Glomerular visceral epithelial cell (primary cell): ENCODE data around the gene NANOS2.

Source experiments
- DNase-seq: peaks from one replicate; pipeline ENCODE4 v3.0.0-alpha.2; 2016; ENCODE audit errors: extremely low spot score

The NANOS2 gene

DNA sequence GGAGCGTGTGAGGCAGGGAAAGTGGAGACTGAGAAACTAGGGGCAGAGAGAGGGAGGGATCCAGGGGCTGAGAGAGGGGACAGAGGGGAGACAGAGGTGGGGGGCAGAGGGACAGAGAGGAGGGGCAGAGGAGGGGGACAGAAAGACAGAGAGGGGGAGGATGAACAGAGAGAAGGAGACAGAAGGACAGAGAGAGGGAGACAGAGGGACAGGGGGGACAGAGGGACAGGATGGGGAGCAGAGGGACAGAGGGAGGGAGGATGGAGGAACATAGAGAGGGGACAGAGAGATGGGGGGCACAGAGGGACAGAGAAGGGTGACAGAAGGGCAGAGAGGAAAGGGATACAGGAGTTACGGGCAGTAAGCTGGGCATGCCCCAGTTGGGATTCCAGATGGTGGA lies 14.7 kb upstream of the NANOS2 start:
- DNase-seq, result no peak

DNA sequence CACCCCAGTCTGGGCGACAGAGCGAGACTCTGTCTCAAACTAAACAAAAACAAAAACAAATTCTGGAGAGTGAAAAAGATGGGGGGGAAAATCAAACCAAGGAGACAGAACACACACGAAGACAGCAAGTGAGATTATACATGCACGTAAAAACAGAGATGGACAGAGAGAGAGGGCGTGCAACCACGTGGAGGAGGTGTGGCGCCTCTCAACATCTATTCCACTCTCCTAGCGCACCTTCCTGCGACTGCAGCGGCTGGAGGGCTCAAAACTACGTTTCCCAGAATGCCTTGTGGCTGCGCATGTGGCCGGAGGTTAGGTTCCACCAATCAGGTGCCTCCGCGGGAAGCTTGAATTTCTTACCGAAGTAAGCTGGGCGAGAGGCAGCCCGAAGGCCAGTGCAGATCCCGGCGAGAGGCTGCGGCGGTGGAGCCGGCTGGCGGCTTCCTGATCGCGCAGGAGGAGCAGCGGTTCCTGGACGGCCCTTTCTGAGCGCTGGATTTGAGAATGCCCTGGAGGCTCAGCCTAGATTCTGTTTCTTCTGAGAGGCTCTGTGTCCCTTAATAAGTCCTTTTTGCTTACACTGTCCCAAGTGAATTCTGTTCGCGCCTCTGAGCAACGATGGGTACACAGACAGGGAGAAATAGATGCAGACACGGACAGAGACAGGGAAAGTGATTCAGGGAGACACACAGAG lies 13.1 kb upstream of the NANOS2 start:
- peak; percentile 90 for DNase-seq

DNA sequence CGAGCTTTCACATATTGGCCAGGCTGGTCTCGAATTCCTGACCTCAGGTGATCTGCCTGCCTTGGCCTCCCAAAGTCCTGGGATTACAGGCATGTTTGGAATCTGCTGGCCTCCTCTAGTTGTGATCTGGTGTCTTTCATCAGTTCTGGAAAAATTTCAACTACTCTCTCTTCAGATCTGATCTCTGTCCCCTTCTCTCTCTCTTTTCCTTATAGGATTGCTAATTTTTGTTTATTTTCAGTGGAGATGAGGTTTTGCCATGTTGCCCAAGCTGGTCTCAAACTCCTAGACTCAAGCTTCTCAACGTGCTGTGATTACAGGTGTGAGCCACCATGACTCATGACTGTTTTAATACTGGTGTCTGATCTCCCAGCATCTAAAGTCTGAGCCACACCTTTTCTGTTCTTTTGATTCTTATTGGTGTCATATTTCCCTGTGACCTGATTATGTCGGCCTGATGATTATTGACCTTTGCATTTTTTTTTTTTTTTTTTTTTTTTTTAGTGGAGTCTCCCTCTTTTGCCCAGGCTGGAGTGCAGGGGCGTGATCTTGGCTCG lies 10.4 kb upstream of the NANOS2 start:
- no peak for DNase-seq

DNA sequence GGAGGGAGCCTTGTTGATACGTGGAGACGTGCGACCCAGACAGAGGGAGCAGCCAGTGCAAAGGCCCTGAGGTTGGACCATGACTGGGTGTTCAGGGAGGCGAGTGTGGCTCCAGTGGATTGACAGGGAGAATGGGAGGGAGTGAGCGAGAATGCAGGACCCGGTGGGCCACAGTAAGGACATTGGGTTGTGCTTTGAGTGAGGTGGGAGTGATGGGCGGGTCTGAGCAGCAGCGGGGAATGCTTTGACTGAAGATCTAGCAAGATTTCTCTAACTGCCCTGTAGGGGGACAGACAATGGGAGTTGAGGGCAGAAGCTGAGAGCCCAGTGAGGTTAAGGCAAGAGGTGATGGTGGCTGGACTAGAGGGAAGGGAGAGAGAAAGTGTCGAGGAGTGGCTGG lies 7.7 kb upstream of the NANOS2 start:
- peak; percentile 21 for DNase-seq

DNA sequence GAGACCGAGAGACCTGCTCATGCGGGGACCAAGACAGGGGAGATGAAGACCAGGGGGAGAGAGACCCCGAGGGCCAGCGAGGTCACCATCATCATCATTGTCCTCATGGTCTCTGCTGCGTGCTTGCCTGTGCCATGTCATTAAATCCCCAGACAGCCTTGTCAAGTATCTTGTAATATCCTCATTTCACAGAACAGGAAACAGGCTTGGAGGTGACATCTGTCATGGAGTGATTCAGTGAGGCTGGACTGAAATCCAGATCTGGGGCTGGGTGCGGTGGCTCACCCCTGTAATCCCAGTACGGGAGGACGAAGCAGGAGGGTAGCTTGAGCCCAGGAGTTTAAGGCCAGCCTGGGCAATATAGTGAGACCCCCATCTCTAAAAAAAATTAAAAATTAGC lies 5.9 kb upstream of the NANOS2 start:
- no peak for DNase-seq

DNA sequence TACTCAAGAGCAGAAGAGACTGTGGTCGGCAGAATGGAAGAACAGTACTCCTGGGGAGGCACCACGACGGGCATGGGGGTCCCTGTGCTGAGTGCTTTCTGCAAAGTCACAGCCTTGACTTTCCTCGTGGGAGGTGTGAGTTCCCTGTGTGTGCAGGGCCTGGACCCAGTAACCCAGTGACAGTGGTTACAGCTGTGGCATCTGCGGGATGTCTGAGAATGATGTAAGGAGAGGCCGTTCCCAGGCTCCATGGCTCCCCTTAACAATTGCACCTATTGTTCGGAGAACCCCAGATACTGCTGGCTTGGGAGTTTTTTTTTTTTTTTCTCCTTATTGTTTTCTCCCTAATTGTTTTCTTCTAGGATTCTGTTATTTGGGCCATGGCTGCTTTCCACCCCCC lies 5.1 kb upstream of the NANOS2 start:
- no peak for DNase-seq

DNA sequence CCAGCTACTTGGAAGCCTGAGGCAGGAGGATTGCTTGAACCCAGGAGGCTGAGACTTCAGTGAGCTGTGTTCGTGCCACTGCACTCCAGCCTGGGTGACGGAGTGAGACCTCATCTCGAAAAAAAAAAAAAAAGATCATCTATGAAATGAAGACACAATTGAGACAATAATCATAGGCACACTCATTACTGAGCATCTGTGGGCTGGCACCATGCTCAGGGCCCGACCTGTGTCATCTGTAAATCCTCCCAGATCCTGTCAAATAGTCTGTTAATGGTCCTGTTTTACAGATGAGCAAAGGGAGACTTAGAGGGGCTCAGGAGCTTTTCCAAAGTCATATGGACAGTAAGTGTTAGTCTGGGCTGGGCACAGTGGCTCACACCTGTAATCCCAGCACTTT lies 4.1 kb upstream of the NANOS2 start:
- DNase-seq, result no peak

DNA sequence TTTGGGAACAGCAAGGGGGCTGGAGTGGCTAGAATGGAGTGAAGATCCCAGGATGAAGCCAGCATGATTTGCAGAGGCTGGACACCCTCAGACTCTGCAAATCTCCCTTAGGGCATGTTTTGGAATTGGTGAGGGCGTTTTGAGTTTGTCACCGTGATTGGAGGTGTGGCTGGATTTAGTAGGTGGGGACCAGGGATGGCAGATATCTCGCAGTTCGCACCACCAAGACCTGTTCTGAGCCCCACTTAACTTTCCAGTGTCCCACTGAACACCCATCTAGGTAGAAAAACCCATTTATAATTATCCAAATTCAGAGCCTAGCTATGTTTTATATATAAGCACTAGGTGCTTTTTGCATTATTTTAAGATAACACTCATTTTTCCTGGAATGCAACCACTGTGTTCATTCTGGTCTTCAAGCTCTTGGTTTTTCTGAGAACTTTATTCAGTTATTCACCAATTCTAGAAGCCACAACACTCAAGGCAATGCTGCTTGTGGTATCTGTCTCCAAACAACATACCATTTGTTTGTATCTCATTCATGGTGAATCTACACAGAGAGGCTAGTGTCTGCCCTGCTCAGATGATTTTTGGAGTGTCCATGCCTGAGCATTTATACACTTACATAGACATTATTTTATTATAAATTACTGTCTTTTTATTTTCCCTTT lies 3.0 kb upstream of the NANOS2 start:
- DNase-seq, result no peak

DNA sequence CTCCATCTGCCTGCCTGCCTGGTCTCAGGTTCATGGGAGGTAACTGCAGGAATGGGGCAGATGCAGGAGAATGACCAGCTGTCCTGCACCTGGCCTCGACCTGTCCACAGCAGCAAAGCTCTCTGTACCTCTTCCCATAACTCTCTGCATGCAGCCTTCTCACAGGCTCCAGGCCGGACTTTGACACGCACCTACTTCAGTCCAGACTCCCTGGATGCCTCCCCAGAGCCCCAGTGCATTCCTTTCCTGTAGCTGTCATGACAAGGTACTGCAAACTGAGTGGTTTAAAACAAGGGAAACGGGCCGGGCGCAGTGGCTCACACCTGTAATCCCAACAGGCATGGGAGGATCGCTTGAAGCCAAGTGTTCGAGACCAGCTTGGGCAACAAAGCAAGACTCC lies 3.3 kb downstream of the NANOS2 start:
- no peak for DNase-seq

DNA sequence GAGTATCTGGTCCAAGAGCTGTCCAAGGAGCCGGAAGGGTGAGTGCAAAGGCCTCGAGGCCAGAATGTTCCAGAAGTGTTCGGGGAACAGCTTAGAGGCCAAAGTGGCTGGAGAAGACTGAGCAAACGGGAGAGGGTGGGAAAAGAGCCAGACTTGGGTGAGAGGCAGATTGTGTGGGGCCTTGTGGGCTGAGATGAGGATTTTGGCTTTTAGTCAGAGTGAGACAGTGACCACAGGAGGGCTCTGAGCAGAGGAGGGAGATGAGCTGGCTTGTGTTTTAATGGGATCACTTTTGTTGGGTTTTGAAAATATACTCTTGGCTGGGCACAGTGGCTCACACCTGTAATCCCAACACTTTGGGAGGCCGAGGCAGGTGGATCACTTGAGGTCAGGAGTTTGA lies 5.6 kb downstream of the NANOS2 start:
- DNase-seq, result no peak

DNA sequence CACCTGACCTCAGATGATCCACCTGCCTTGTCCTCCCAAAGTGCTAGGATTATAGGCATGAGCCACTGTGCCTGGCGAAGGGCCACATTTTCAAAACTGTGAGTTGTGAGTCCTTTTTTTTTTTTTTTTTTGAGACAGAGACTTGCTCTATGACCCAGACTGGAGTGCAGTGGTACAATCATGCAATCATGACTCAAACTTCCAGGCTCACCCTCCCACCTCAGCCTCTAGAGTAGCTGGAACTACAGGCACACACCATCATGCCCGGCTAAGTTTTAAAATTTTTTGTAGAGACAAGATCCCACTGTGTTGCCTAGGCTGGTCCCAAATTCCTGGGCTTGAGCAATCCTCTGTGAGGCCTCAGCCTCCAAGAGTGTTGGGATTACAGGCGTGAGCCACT lies 8.4 kb downstream of the NANOS2 start:
- DNase-seq, result no peak

DNA sequence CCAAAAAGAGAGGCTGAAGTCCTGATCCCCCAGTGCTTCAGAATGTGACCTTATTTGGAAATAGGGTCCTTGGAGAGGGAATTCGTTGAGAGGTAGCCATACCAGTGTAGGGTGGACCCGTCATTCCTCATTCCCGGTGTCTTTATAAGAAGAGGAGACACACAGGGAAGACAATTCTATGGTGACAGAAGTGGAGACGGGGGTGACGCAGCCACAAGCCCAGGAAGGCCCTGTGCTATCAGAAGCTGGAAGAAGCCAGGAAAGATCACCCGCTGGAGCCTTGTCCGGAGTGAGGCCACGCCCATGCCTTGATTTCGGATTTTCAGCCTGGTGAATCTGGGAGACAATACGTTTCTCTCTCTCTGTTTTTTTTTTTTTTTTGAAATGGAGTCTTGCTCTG lies 9.6 kb downstream of the NANOS2 start:
- DNase-seq, result no peak

DNA sequence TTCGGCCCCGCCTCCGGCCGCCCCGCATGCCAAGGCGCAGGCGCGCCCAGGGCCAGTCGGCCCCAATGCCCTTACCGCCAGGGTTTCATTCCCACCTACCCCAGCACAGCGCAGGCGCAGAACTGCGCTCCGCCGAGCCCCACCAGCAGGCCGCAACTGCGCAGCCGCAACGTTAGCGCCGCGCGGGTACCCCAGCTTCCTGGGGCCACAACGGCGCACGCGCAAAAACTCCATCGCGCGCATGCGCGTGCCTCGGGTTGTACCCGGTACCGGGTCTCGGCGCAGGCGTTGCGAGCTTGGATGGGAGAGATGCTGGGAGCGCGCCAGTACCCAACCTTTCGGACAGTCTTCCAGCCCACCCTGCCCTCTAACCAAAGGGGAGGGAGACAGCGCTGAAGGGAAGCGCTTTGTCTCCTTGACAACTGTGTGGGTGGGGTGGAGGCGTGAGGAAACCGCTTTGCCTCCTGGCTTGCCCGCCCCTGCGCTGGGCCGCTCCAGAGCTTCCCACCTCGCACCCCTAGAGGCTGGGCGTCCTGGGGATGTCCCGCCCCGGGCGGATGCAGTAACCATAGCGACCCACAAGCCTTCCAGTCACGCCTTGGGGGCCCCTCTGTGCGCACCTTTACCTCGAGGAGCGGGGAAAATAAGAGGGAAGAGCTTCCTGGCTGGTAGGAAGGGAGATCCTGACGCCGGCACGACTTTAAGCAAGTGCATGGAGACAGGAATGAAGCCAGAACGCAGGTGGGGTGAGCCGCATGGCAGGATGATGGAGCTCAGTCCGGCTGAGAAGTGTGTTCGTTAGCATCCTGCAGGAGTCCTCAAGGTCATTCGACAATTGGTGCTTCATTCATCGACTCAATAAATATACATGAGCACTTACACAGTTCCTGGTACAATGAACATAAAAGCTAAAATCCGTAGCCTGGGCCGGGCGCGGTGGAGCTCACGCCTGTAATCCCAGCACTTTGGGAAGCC lies 11.6 kb downstream of the NANOS2 start:
- DNase-seq, result peak; percentile 99

DNA sequence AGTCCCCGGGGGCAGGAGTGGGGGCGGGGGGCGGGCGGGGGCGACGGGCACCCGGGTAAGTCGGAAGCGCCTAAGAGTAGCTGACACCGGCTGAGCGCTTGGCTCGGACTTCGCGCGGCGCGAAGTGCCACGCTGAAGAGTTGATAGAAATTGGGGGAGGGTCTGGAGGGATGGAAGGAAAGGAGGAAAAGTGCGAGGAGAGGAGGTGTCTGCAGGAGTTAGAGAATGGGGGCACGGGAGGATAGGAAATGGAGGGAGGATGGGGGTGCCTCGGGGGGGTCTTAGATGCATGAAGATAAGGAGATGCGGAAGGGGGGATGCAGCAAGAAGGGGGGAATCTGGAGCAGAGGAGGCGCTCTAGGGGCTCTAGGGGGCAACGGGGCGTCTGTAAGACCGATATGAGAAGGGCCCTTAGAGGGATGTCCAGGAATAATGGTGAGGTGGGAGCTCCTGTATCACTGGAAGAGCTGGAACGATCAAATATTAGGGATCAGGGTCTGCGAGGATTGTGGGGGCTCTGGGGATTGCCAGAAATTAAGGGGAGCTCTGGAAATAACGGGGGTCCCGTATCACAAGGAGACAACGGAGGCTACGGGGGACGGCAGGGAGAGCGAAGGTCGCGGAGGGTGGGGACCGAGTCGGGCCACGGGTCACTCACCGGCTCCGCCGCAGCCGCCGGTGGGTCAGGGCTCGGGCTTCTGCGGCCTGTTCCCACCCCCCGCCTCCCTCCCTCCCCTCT lies 12.5 kb downstream of the NANOS2 start, which contains the start of gene MYPOP:
Gene MYPOP (minus strand): TSS at position 702 of the 739 bp plus-strand sequence. CDS start 840 bp downstream, outside the sequence.
- no peak for DNase-seq

DNA sequence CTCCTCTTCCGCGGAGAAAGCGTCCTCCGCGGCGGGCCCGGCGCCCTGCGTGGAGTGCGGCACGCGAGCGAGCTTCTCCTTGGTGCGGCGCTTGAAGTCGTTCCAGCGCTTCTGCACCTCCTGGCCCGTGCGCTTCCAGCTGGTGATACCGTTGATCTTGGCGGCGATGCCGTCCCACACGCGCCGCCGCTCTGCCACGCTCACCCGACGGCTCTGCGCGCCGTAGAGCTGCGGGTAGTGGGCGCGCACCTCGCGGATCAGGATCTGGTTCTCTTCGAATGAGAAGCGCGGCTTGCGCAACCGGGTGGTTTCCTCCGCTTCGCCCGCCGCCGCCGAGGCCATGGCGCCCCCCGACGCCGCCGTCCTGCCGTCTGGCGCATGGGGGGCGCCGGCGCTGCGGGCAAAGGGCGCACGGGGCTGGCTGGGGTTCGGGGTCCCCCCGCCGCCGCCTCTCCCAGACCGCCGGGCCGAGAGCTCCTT lies 13.1 kb downstream of the NANOS2 start:
- DNase-seq, result no peak

DNA sequence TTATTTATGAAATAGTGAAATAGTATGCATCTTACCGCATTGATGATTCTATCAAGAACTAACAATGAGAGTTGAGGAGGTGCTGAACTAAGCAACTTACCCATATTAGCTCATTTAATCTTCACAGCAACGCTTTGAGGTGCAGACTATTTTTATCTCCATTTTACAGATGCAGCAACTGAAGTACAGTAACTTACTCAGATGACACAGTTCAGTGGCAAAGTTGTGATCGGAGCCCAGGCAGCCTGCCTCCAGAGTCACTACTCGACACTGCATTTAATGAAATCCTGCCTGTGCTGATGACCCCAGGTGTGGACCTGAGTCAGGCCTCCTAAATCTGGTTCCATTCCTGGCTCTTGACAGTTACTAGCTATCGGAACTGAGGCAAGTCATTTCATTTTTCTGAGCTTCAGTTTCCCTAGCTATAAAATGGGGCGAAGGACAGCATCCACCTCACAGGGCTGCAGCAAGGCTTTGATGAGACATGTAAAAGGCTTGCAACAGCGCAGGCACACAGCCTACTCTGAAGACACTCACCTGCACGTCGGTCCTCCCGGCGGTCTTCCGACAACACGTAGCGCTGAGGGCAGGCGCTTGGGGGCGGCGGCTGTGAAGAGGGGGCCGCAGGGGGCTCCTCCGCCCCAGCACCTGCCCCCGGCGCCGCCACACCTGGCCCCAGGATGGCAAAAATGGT lies 13.7 kb downstream of the NANOS2 start:
- DNase-seq, result no peak

DNA sequence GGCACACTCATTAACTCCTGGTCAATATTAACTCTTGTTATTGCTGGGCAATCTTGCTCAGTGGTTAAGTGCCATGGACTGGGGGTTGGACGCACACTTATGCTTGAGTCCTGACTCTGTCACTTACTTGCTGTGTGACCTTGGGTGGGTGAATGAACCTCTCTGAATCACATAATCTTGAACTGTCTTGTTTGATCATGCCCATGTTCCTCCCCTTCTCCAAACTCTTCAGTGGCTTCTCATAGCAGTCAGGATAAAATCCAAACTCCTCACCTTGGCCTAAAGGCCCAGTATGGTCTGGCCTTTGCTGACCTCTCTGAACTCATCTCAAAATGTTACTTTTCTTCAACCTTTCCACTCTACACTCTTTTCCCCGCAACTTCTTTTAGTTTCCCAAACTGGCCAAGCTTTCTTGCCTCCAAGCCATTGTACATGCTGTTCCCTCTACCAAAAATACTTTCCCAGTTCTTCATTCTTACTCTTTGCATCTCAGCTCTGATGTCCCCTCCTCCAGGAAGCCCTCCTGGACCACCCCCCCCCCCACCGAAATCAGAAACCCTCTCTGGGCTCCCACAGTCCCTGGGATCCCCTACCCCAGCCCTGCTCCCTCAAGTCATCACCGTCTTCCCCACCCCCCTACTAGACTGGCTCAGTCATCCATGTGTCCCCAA lies 14.5 kb downstream of the NANOS2 start:
- DNase-seq, result no peak

DNA sequence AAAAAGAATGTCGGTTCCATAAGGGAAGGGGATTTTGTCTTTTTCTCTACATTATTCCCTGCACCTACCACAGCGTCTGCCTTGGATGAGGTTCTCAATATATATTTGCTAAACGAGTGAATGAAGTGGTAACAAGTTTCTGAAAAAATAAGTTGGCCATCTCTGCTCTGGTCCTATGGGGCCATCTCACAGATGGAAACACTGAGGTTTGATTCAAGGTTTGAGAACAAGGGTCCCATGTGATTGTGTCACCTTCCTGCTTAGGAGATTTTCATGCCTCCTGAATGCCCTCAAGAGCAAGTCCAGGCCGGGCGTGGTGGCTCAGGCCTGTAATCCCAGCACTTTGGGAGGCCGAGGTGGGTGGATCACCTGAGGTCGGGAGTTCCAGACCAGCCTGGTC lies 15.3 kb downstream of the NANOS2 start:
- DNase-seq, result no peak

DNA sequence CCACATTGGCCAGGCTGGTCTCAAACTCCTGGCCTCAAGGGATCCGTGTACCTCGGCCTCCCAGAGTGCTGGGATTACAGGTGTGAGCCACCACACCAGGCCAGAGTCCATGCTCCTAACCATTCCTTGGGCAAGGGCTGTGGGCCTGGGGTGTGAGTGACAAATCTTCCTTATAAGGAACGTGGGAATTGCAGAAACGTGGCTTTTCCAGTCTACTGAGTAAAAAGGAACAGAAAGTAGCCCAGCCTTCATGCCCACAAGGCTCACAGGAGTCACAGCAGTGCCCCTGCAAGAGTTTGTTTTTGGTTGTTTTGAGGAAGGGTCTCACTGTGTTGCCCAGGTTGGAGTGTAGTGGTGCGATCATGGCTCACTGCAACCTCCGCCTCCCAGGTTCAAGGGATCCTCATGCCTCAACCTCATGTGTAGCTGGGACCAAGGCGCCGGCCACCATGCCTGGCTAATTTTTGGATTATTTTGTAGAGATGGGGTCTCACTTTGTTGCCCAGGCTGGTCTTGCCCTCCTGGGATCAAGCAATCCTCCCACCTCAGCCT lies 17.2 kb downstream of the NANOS2 start:
- DNase-seq, result no peak
